SIG-M5 treated with dmso at 0.1 percent for 504 hours (cell line): ENCODE results near the gene ZNF488.

Experiments
- DNase-seq: peaks from one replicate; lab custom pipeline; 2025; ENCODE audit not compliant: unreplicated experiment; lab: John Stamatoyannopoulos, UW

The ZNF488 gene

DNA sequence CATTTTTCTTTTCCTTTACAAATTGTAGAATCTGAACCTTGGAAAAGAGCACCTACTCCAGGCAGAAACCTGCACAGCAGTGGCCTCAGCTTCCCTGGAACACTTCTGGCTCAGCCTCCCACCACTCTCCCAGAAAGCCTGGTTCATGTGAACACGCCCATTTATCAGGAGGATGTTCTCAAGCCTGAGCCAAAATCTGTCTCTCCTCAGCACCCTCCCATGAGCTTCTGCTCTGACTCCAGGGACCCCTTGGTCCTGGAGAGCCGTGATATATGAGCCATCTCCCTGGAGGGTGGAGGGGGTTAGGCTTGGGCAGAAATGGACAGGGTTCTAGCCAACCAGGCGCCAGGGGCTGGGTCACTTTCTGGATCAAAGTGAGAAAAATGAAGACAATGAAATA is 51.7 kb downstream of the ZNF488 start:
- DNase-seq = no peak

GRCh38 chr10:47331954-47332353 is 52.1 kb downstream of the ZNF488 start:
- DNase-seq = no peak

- DNase-seq = no peak
Observed at GRCh38 chr10:47331491-47331890, 52.6 kb downstream of the ZNF488 start.

GRCh38 chr10:47330804-47331203 is 53.3 kb downstream of the ZNF488 start:
- no peak for DNase-seq

DNA sequence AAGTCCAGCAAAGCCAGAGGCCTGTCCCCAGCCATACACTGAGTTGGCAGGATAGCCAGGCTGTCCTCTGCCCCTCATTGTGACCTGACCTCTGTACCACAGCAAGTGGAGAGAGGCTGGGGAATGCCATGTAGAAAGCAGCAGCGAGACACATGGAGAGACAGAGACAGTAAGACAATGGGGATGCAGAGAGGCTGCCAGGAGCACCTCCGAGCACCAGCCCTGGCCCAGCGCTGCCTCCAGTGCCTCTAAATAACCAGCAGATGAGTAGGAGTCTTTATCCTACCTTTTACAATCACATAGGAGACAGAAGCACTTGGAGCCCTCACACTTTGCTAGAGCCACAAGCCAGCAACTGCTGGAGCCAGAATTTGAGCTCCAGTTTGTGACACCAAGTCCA is 53.7 kb downstream of the ZNF488 start:
- no peak for DNase-seq

DNA sequence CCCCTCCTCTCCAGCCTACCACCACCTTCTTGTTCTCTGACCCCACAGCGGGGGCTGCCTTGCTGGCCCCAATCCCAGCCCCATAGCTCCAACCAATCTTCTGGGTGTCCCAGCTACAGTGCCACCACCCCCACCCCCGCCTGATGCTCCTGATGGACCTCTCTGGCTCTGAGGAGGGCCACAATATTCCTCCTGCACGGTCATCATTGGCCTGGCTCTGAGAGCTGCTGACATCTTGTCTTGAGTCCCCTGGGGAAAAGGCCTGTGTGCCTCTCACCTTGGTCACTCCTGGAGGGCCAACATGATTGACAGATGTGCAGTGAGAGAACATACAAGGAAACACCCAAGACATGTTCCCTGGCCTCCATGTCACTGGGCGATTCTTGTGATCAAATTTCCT is 54.2 kb downstream of the ZNF488 start:
- DNase-seq = no peak

DNA sequence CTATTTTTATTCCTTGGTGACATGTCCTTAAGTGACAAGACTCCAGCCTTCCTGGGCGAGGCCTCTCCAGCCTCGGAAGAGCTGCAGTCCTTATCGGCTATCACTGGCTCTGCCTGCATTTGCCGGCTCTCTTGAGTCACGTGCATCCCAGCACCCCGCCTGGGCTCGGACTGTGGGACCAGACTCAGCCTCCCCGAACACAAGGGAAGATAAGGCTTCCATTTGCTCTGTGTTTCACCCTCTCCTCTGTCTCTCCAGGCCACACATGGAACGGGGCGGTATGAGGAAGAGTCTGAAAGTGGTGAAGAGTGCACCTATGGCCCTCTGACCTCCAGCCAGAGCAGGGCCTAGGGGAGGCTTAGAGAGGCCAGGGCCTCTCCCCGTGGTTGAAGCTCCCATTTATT is 57.2 kb downstream of the ZNF488 start:
- DNase-seq = no peak

- DNase-seq = no peak
Observed at GRCh38 chr10:47326306-47326926, 57.7 kb downstream of the ZNF488 start.

- DNase-seq = no peak
Observed at GRCh38 chr10:47325303-47326291, 58.5 kb downstream of the ZNF488 start.

DNA sequence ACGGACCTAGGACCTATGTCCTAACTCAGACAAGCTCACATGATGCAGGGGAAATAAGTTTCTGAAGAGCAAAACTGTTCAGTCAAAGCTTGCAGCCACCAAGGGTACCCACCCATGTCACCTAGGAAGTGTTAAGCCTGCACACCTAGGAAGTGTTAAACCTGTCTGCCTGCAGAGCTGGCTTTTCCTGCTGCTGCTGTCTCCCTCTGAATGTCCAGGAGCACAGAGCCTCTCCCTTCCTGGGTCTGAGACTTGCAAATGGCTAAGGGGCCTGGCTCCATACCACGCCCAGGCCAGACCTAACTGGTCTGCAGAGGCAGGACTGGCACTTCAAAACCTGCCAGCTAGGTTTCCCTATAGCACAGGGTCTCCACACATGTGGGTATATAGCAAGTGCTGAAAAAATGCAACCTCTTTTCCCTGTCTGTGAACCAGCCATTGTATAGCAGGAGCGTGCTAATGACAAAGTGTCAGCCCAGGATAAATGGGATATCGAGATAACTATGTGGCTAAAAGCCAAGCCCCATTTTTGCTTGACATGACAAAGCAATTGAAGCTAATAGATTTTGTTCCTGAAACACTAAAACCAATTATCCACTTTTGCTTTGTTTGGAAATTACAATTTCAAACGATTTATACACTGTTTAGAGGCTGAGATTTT is 60.3 kb downstream of the ZNF488 start:
- DNase-seq = no peak

DNA sequence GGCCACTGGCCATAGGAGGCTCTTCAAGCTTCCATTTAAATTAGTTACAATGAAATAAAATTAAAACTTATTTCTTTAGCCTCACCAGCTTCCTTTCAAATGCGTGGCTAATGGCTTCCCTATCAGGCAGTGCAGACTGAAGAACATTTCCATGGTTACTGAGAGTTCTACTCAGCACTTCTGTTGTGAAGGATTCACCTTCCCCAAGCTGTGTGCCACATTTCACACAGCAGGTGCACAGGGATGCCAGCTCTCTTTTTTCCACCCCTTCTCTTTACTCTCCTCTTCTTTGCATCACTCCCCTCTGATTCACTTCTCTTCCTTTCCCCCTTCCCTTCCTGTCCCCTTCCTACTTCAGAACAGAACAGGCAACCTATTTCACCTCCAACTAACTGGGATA is 61.0 kb downstream of the ZNF488 start:
- no peak for DNase-seq

- no peak for DNase-seq
Observed at GRCh38 chr10:47322300-47323061, 61.6 kb downstream of the ZNF488 start, which contains the start of gene GDF2. TSS of gene GDF2 (plus strand) at chr10:47322454. CDS start at chr10:47322669, 215 bp downstream.

- DNase-seq = no peak
Observed at GRCh38 chr10:47321521-47322195, 62.4 kb downstream of the ZNF488 start.

DNA sequence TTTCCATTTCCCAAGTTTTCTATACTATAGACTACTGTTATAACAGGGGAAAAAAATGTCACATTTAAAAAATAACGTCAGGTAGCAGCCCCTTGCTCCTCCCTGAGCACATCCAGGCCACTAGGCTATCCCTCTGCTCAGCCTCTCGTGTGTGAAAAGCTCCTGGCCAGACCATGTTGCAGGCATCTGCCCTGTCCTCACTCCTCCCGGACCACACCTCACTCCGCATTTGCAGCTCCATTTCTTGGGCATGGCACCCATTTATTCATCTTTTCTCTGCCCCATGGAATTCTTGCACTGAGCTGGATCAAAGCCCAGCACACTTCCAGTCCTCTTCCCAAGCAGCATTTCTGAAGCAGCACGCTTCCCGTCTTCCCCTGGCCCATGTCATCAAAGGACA is 63.3 kb downstream of the ZNF488 start:
- DNase-seq = no peak

- no peak for DNase-seq
Observed at GRCh38 chr10:47319784-47320183, 64.3 kb downstream of the ZNF488 start.

- no peak for DNase-seq
Observed at GRCh38 chr10:47318706-47319105, 65.4 kb downstream of the ZNF488 start.

DNA sequence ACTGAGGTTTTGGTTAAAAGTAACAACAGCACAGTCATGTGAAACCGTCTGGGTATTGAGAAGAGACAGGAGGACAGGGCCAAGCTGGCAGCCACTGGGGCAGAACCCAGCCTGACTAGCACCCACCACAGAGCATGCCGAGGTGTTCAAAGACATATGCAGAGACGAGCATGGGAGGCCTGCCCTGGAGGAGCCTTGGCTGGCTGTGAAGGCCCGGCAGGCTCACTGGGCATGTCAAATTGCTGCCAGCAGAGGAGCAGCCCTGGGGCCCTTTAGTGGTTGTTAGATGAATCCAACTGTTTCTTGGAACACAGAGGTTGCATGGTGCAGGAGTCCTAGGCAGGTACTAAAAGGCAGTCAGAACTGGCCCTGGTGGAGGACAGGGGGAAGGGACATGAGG is 66.8 kb downstream of the ZNF488 start:
- no peak for DNase-seq

DNA sequence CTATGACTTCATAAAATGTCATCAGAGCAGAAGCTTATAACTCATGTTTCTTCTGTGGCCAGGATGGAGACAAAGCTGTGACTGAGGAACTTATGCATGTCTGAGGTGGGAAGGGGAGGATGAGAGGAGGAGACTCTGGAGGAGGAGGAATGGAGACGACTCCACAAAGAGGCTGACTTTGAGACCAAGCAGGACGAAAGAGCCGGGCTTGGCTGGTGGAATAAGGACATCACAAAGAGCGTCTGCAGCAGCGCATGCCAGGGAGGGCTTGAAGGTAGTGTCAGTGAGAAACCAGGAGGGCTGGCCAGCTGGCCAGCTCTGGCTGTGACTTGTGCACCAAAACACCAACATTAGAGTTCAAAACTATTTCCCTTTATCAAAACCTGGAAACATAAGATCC is 68.0 kb downstream of the ZNF488 start:
- no peak for DNase-seq
